Fibroblast of villous mesenchyme (primary cell): Measurements from ENCODE around the gene GRAMD2A. TPM values are rescaled to one million over a fixed set of nuclear protein-coding genes. Genes with fewer than 3 reads are reported as not detected.

Experiments used
- DNase-seq: peaks from one replicate; pipeline ENCODE4 v3.0.0-alpha.2; 2010; ENCODE audit warnings: low read depth
- H3K4me3 ChIP-seq: 2 replicates; pipeline ENCODE4 v1.5.1; 2011; ENCODE audit warnings: low read depth, mild to moderate bottlenecking, low read length
- CTCF ChIP-seq: IDR thresholded peaks from 2 replicates; pipeline ENCODE4 v1.5.1; 2012; ENCODE audit warnings: low read depth, mild to moderate bottlenecking, low read length; ENCODE audit not compliant: insufficient read depth
- total RNA-seq: library from RNA; depleted of rRNA; stranded (reverse); fragments of >200 nt; gene quantifications from 2 replicates; pipeline ENCODE4 v1.2.3, GENCODE V29; 2012

Gene GRAMD2A
- total RNA-seq, 1 donor: 0.43 TPM

- H3K4me3 ChIP-seq: peak overlapping the region; percentile 96
- DNase-seq: no peak
- TF ChIP-seq CTCF: no peak
Measured at GRCh38 chr15:72229947-72230196, 32.3 kb upstream of the GRAMD2A start.

- no peak for TF ChIP-seq CTCF
- peak overlapping the region; percentile 96 for H3K4me3 ChIP-seq
- peak; percentile 53 for DNase-seq
Measured at GRCh38 chr15:72229076-72229946, 31.7 kb upstream of the GRAMD2A start.

GRCh38 chr15:72227720-72228119, 30.1 kb upstream of the GRAMD2A start:
- no peak for DNase-seq
- no peak for TF ChIP-seq CTCF
- peak overlapping the region; percentile 96 for H3K4me3 ChIP-seq

GRCh38 chr15:72227192-72227586, 29.6 kb upstream of the GRAMD2A start:
- peak overlapping the region; percentile 96 for H3K4me3 ChIP-seq
- DNase-seq: peak; percentile 90
- no peak for TF ChIP-seq CTCF

GRCh38 chr15:72223278-72223677, 25.7 kb upstream of the GRAMD2A start:
- TF ChIP-seq CTCF: no peak
- H3K4me3 ChIP-seq: no peak overlapping the region
- DNase-seq: no peak

- TF ChIP-seq CTCF: no peak
- no peak overlapping the region for H3K4me3 ChIP-seq
- DNase-seq: no peak
Measured at GRCh38 chr15:72222393-72222792, 24.8 kb upstream of the GRAMD2A start.

- DNase-seq: no peak
- no peak overlapping the region for H3K4me3 ChIP-seq
- no peak for TF ChIP-seq CTCF
Measured at GRCh38 chr15:72220687-72221086, 23.1 kb upstream of the GRAMD2A start.
